Astrocyte of the cerebellum (primary cell): Measurements from ENCODE around the gene GLI3.

Source experiments
- DNase-seq: peaks from one replicate; pipeline ENCODE4 v3.0.0-alpha.2; 2011; ENCODE audit warnings: low read depth
- H3K4me3 ChIP-seq: 2 replicates; pipeline ENCODE4 v1.5.1; 2011; ENCODE audit warnings: mild to moderate bottlenecking, low read depth, low read length, moderate library complexity
- CTCF ChIP-seq: IDR thresholded peaks from 2 replicates; pipeline ENCODE4 v1.5.1; 2012; ENCODE audit warnings: low read length, low read depth, moderate library complexity, mild to moderate bottlenecking; ENCODE audit errors: missing control alignments
- in situ Hi-C: cut with HindIII; loops from 2 replicates; pipeline ENCODE4 v1.10.0; 2017; ENCODE audit warnings: low sequenced_read_pairs

The GLI3 gene

GRCh38 chr7:42226354-42226941 is 10.6 kb downstream of the GLI3 start:
- TF ChIP-seq CTCF = no peak
- H3K4me3 ChIP-seq = no peak overlapping the region
- no peak for DNase-seq
- in situ Hi-C loops = loop anchor here (25.0 kb wide), 1 partner anchor 239 kb away; no protein-coding TSS in a partner anchor

DNA sequence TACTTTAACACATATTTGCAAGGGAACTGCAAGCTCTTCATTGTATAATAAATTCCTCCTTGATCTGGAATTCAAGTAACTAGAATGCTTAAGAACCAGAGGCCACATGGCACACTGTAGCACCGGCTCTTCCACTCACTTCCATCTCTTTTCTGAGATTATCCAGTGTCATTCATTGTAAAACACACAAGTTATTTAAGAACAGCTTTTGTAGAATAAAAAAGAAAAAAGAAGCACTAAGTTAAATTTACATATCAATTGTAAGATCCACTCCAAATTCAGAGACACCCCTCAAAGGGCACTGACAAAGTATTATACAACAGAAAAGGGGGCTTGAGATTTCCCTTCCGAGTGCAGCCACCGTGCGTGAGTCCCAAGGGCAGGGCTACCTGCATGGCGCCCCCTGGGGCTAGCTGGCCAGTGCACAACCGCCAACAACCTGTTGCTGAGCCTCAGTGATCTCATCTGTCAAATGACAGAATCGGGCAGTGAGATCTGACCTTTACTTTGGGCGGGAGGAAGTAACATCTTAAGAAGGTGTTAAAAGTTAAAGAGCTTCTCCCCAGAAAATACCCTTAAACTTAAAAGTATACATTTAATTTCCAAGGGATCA is 12.5 kb downstream of the GLI3 start:
- TF ChIP-seq CTCF = no peak
- DNase-seq = no peak
- in situ Hi-C loops = loop anchor here (25.0 kb wide), 1 partner anchor 237 kb away; no protein-coding TSS in a partner anchor
- H3K4me3 ChIP-seq = no peak overlapping the region

DNA sequence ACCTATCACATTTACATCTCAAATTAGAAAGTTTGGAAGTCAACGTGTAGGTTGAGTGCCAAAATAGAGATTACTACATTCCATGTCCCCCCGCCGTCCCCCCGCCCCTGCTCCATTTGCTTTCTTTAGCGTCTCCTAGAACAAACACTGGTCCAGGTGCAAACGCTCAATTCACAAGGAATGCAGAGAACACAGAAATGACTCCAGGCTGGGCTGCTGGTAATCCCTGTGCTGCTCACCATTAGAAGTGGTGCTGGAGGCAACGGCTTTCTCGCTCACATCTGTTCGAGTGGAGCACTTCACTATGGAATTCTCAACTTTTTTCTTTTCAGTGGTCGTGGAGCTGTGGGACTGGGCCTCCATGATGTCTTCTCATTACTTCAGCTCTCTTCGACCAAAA is 14.1 kb downstream of the GLI3 start:
- in situ Hi-C loops = no loop called here
- no peak overlapping the region for H3K4me3 ChIP-seq
- no peak for DNase-seq
- no peak for TF ChIP-seq CTCF

DNA sequence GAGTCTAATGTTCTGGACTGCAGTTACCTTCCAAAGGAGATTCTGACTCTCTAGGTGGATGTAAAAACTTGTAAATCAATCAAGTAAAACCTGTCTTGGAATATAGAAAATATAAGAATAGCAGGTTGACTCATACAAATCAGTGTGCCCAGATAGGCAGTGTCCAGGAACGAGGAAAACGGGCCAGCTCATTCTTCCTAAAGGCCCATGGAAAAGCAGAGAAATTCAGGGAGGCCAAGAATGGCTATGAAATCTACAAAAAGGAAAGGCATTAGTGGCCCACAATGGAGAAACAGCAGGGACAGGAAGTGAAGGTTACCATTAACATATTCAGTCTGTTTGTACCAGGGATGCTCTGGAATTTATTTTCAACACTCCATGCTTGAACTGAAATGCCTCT is 14.9 kb downstream of the GLI3 start:
- no peak for DNase-seq
- in situ Hi-C loops = no loop called here
- H3K4me3 ChIP-seq = no peak overlapping the region
- no peak for TF ChIP-seq CTCF

DNA sequence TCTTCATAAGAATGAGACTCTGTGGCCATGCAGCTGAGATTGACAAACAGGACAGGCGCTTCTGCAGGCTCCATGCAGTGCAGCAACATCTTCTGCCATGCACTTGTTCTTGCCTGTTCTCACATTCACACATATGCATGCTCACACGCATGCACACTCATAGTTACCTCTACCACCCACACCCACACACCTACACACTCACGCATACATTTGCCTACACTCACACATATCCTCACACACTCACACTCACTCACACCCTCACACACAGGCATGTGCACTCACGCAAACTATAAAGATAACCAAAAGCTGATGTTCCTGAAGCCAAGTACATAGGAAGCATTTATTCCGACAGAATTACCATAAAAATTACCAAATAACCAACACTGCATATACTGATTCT is 15.7 kb downstream of the GLI3 start:
- H3K4me3 ChIP-seq = no peak overlapping the region
- TF ChIP-seq CTCF = no peak
- in situ Hi-C loops = no loop called here
- DNase-seq = no peak

GRCh38 chr7:42219447-42219846 is 17.6 kb downstream of the GLI3 start:
- no peak overlapping the region for H3K4me3 ChIP-seq
- in situ Hi-C loops = no loop called here
- no peak for TF ChIP-seq CTCF
- DNase-seq = no peak

DNA sequence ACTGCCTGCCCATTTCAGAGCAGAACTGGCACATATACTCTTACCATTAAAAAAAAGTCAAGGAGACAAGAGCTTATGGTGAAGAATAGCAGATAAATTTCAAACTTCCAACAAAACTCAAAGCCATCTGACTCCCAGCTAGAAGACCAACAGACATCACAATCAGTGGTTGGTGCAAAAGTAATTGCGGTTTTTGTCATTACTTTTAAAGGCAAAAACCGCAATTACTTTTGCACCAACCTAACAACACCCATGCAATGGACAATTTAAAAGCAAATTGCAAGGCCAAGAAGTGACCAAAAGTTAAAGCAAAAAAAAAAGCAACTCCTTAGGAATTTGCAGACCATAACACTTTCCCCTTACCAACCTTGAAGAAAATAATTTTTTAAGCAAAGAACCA is 18.8 kb downstream of the GLI3 start:
- no peak for DNase-seq
- in situ Hi-C loops = no loop called here
- H3K4me3 ChIP-seq = no peak overlapping the region
- no peak for TF ChIP-seq CTCF
